Left renal cortex interstitium (tissue), 4 donors: ENCODE results near the gene ACAA1. TPM values are rescaled to one million over a fixed set of nuclear protein-coding genes. Genes with fewer than 3 reads are reported as not detected.
"Not testable (repeated sequence)": the region's sequence is repeated elsewhere in the genome, so short reads cannot be mapped to it uniquely, and the experiment has no call there.

ENCODE experiments used
- DNase-seq, 4 donors: peaks; one replicate each; pipeline ENCODE4 v3.0.0-alpha.2; 2013; ENCODE audit warnings: low read depth in 4 of 4, low spot score in 2 of 4, missing footprints in 1 of 4
- polyA plus RNA-seq, 4 donors: library from polyadenylated mRNA; unstranded; fragments of 120-200 nt; gene quantifications; one replicate each; pipeline ENCODE4 v1.2.1, GENCODE V29; 2013; ENCODE audit not compliant: insufficient read length in 4 of 4

The ACAA1 gene
- polyA plus RNA-seq, 4 donors: 116 to 150 (median 144) TPM

GRCh38 chr3:38084334-38085310, 52.3 kb downstream of the ACAA1 start:
- DNase-seq: no peak

GRCh38 chr3:38083871-38084333, 53.0 kb downstream of the ACAA1 start:
- DNase-seq: no peak

- not testable (repeated sequence) for DNase-seq
Observed at GRCh38 chr3:38083254-38083653, 53.7 kb downstream of the ACAA1 start.

- not testable (repeated sequence) for DNase-seq
Observed at GRCh38 chr3:38082296-38082695, 54.6 kb downstream of the ACAA1 start.

DNA sequence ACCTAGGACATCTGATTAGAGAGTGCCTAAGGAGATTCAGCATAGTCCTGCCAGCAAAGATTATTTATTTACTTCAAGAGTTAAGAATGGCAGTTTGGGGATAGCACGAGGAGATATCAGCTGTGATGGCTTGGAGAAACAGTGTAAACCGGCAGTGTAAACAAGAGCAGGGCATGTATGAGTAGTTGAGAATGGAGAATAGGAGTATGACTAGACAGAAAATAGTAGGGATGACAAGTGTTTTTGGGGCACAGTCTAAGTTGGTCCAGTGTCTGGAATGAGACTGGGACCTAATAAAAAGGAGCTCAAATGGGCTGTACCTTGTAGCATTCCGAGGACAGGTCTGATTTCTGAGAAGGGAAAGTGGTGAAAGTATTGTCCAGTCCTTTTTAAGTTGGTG, 59.9 kb downstream of the ACAA1 start:
- not testable (repeated sequence) for DNase-seq

Other genes with a start within 250 kb of the ACAA1 start
- gene VILL, start 146.3 kb downstream of the ACAA1 start, polyA plus RNA-seq: 10 to 100 TPM; 12.2 to 16.4 (median 13.8) TPM
- gene PLCD1, start 107.5 kb downstream of the ACAA1 start, polyA plus RNA-seq: 10 to 100 TPM; 21.8 to 25.0 (median 22.4) TPM
- gene DLEC1, start 97.9 kb downstream of the ACAA1 start, polyA plus RNA-seq: 1 to 10 TPM in 2 of 4 donors, under 1 TPM in 2; 0.45 to 1.4 (median 1.0) TPM
- 10 to 100 TPM; 24.7 to 28.1 (median 25.1) TPM for gene MYD88, start 1.5 kb upstream of the ACAA1 start, polyA plus RNA-seq
- 10 to 100 TPM; 40.0 to 54.8 (median 47.1) TPM for gene OXSR1, start 28.4 kb upstream of the ACAA1 start, polyA plus RNA-seq
- gene SLC22A13, start 128.7 kb upstream of the ACAA1 start, polyA plus RNA-seq: 1 to 10 TPM; 1.5 to 5.0 (median 3.4) TPM
- gene SLC22A14, start 145.2 kb upstream of the ACAA1 start, polyA plus RNA-seq: under 1 TPM; 0.21 to 0.99 (median 0.64) TPM
- gene XYLB, start 209.7 kb upstream of the ACAA1 start, polyA plus RNA-seq: 10 to 100 TPM in 2 of 4 donors, 1 to 10 TPM in 2; 7.2 to 14.4 (median 11.3) TPM